GM10248 (cell line): ENCODE data around the gene NDUFS8.

Experiments
- CTCF ChIA-PET: fragments of 300-600 bp; sonication (Branson Sonifier 250); formaldehyde crosslinking; extraction: SDS; loops from one replicate; lab custom pipeline; 2021; ENCODE audit warnings: antibody characterized with exemption; lab: Yijun Ruan, JAX
- POLR2A ChIA-PET: fragments of 350-650 bp; sonication (Branson Sonifier 250); formaldehyde crosslinking; extraction: SDS; loops from one replicate; lab custom pipeline; 2020; ENCODE audit warnings: antibody characterized with exemption; lab: Yijun Ruan, JAX
- DNase-seq: peaks from one replicate; pipeline ENCODE4 v3.0.0; 2012; ENCODE audit errors: extremely low spot score
- CTCF ChIP-seq: IDR thresholded peaks from 2 replicates; pipeline ENCODE4 v1.5.1; 2012; ENCODE audit warnings: mild to moderate bottlenecking, low read depth; ENCODE audit errors: extremely low read depth, missing control alignments, control extremely low read depth

Gene NDUFS8

GRCh38 chr11:68032997-68033707, 2.7 kb downstream of the NDUFS8 start:
- no peak for TF ChIP-seq CTCF
- ChIA-PET CTCF (no interaction called here), POLR2A (no interaction called here)
- no peak for DNase-seq

GRCh38 chr11:68033708-68034045, 3.2 kb downstream of the NDUFS8 start:
- ChIA-PET POLR2A (no interaction called here), CTCF (no interaction called here)
- DNase-seq: no peak
- no peak for TF ChIP-seq CTCF

- TF ChIP-seq CTCF: no peak
- ChIA-PET CTCF (interaction anchor here (2.2 kb wide), 1 partner anchor 173 kb away, joined by 4 read pairs; no protein-coding TSS in a partner anchor), POLR2A (no interaction called here)
- DNase-seq: no peak
These were observed 4.9 kb downstream of the NDUFS8 start for GRCh38 chr11:68035266-68035876.

GRCh38 chr11:68036141-68036716, 5.7 kb downstream of the NDUFS8 start:
- ChIA-PET CTCF (interaction anchor here (2.2 kb wide), 1 partner anchor 172 kb away, joined by 4 read pairs; no protein-coding TSS in a partner anchor), POLR2A (no interaction called here)
- no peak for TF ChIP-seq CTCF
- DNase-seq: no peak

GRCh38 chr11:68036717-68037239, 6.3 kb downstream of the NDUFS8 start:
- ChIA-PET CTCF (interaction anchor here (1.0 to 2.2 kb wide), 2 partner anchors 43 to 172 kb away, joined by 3 to 4 read pairs; no protein-coding TSS in a partner anchor), POLR2A (no interaction called here)
- no peak for TF ChIP-seq CTCF
- no peak for DNase-seq

GRCh38 chr11:68037411-68038225, 7.1 kb downstream of the NDUFS8 start:
- CTCF ChIA-PET: interaction anchor here (1.0 to 1.5 kb wide), 3 partner anchors 14 to 172 kb away, joined by 3 read pairs; no protein-coding TSS in a partner anchor
- POLR2A ChIA-PET: no interaction called here
- TF ChIP-seq CTCF: no peak
- no peak for DNase-seq
